ENCODE results near the gene SPSB1.

SPSB1 gene

GRCh38 chr1:9401080-9401453 is 108.4 kb downstream of the SPSB1 start:
- CTCF ChIA-PET, result interaction anchor here (1.5 kb wide), 1 partner anchor 112 kb away, joined by 3 read pairs; no protein-coding TSS in a partner anchor
- Mint-ChIP-seq H3K27ac (no peak overlapping the region), H3K36me3 (no peaks in the 10 kb centered on the region), H3K4me1 (peaks cover 12% of the 10 kb centered on the region), H3K27me3 (peaks cover 53% of the 10 kb centered on the region), H3K4me3 (no peak overlapping the region), H3K9me3 (no peaks in the 10 kb centered on the region)
- DNase-seq, result no peak

- H3K27ac Mint-ChIP-seq, result no peak overlapping the region
- peaks cover 47% of the 10 kb centered on the region for H3K27me3 Mint-ChIP-seq
- H3K4me1 Mint-ChIP-seq, result peaks cover 17% of the 10 kb centered on the region
- CTCF ChIA-PET, result no interaction called here
- no peaks in the 10 kb centered on the region for H3K9me3 Mint-ChIP-seq
- no peaks in the 10 kb centered on the region for H3K36me3 Mint-ChIP-seq
- DNase-seq, result no peak
- H3K4me3 Mint-ChIP-seq, result no peak overlapping the region
Observed at GRCh38 chr1:9402256-9402616, 109.5 kb downstream of the SPSB1 start.

- Mint-ChIP-seq H3K4me1 (peaks cover 17% of the 10 kb centered on the region), H3K9me3 (no peaks in the 10 kb centered on the region), H3K27me3 (peaks cover 46% of the 10 kb centered on the region), H3K4me3 (no peak overlapping the region), H3K27ac (no peak overlapping the region), H3K36me3 (no peaks in the 10 kb centered on the region)
- no peak for DNase-seq
- CTCF ChIA-PET, result no interaction called here
Observed at GRCh38 chr1:9402717-9403225, 110.1 kb downstream of the SPSB1 start.

GRCh38 chr1:9404117-9404914 is 111.6 kb downstream of the SPSB1 start:
- no peak overlapping the region for H3K4me3 Mint-ChIP-seq
- no peak overlapping the region for H3K27ac Mint-ChIP-seq
- no peaks in the 10 kb centered on the region for H3K9me3 Mint-ChIP-seq
- peaks cover 15% of the 10 kb centered on the region for H3K4me1 Mint-ChIP-seq
- peaks cover 38% of the 10 kb centered on the region for H3K27me3 Mint-ChIP-seq
- no peaks in the 10 kb centered on the region for H3K36me3 Mint-ChIP-seq
- CTCF ChIA-PET, result no interaction called here
- no peak for DNase-seq

GRCh38 chr1:9406111-9406510 is 113.4 kb downstream of the SPSB1 start:
- Mint-ChIP-seq H3K27me3 (peaks cover 35% of the 10 kb centered on the region), H3K27ac (no peak overlapping the region), H3K4me1 (peaks cover 10% of the 10 kb centered on the region), H3K36me3 (peaks cover 2% of the 10 kb centered on the region), H3K9me3 (peaks cover 3% of the 10 kb centered on the region), H3K4me3 (no peak overlapping the region)
- CTCF ChIA-PET, result interaction anchor here (0.6 kb wide), 1 partner anchor 154 kb away, joined by 3 read pairs; no protein-coding TSS in a partner anchor
- no peak for DNase-seq

- H3K27me3 Mint-ChIP-seq, result peaks cover 32% of the 10 kb centered on the region
- CTCF ChIA-PET, result interaction anchor here (0.7 kb wide), 1 partner anchor 121 kb away, joined by 4 read pairs; no protein-coding TSS in a partner anchor
- H3K4me1 Mint-ChIP-seq, result peaks cover 34% of the 10 kb centered on the region
- H3K9me3 Mint-ChIP-seq, result peaks cover 3% of the 10 kb centered on the region
- peak; percentile 43 for DNase-seq
- peak overlapping the region; percentile 71 for H3K27ac Mint-ChIP-seq
- peak overlapping the region; percentile 19 for H3K4me3 Mint-ChIP-seq
- H3K36me3 Mint-ChIP-seq, result peaks cover 3% of the 10 kb centered on the region
Observed at GRCh38 chr1:9410737-9411297, 118.1 kb downstream of the SPSB1 start.

GRCh38 chr1:9413071-9413876 is 120.6 kb downstream of the SPSB1 start:
- Mint-ChIP-seq H3K9me3 (peaks cover 3% of the 10 kb centered on the region), H3K27me3 (peaks cover 53% of the 10 kb centered on the region), H3K4me3 (no peak overlapping the region), H3K4me1 (peaks cover 49% of the 10 kb centered on the region), H3K36me3 (peaks cover 3% of the 10 kb centered on the region), H3K27ac (no peak overlapping the region)
- CTCF ChIA-PET, result interaction anchor here (0.5 to 1.4 kb wide), 4 partner anchors 8 to 179 kb away, joined by 3 to 5 read pairs (median 3); partner anchors contain the start of gene H6PD
- DNase-seq, result peak; percentile 63

- CTCF ChIA-PET, result interaction anchor here (1.4 kb wide), 1 partner anchor 11 kb away, joined by 3 read pairs; no protein-coding TSS in a partner anchor
- Mint-ChIP-seq H3K36me3 (peaks cover 3% of the 10 kb centered on the region), H3K27ac (no peak overlapping the region), H3K27me3 (peaks cover 54% of the 10 kb centered on the region), H3K4me1 (peaks cover 51% of the 10 kb centered on the region), H3K9me3 (peaks cover 3% of the 10 kb centered on the region), H3K4me3 (no peak overlapping the region)
- DNase-seq, result no peak
Observed at GRCh38 chr1:9413877-9414213, 121.2 kb downstream of the SPSB1 start.

- H3K27ac Mint-ChIP-seq, result no peak overlapping the region
- no peaks in the 10 kb centered on the region for H3K9me3 Mint-ChIP-seq
- no peak for DNase-seq
- CTCF ChIA-PET, result no interaction called here
- H3K4me3 Mint-ChIP-seq, result no peak overlapping the region
- peaks cover 62% of the 10 kb centered on the region for H3K4me1 Mint-ChIP-seq
- peaks cover 55% of the 10 kb centered on the region for H3K27me3 Mint-ChIP-seq
- H3K36me3 Mint-ChIP-seq, result no peaks in the 10 kb centered on the region
Observed at GRCh38 chr1:9416506-9416905, 123.8 kb downstream of the SPSB1 start.

GRCh38 chr1:9416918-9417500 is 124.3 kb downstream of the SPSB1 start:
- Mint-ChIP-seq H3K27me3 (peaks cover 53% of the 10 kb centered on the region), H3K4me3 (no peak overlapping the region), H3K27ac (no peak overlapping the region), H3K9me3 (no peaks in the 10 kb centered on the region), H3K4me1 (peaks cover 60% of the 10 kb centered on the region), H3K36me3 (no peaks in the 10 kb centered on the region)
- DNase-seq, result no peak
- CTCF ChIA-PET, result no interaction called here

GRCh38 chr1:9417695-9418094 is 125.0 kb downstream of the SPSB1 start:
- Mint-ChIP-seq H3K4me3 (no peak overlapping the region), H3K27ac (no peak overlapping the region), H3K27me3 (peaks cover 60% of the 10 kb centered on the region), H3K9me3 (no peaks in the 10 kb centered on the region), H3K4me1 (peaks cover 57% of the 10 kb centered on the region), H3K36me3 (no peaks in the 10 kb centered on the region)
- CTCF ChIA-PET, result no interaction called here
- DNase-seq, result peak; percentile 45

- Mint-ChIP-seq H3K27me3 (peaks cover 61% of the 10 kb centered on the region), H3K9me3 (no peaks in the 10 kb centered on the region), H3K4me1 (peaks cover 45% of the 10 kb centered on the region), H3K36me3 (no peaks in the 10 kb centered on the region), H3K27ac (no peak overlapping the region), H3K4me3 (no peak overlapping the region)
- no peak for DNase-seq
- CTCF ChIA-PET, result no interaction called here
Observed at GRCh38 chr1:9418851-9419250, 126.2 kb downstream of the SPSB1 start.

Measured in activated naive CD4-positive, alpha-beta T cell treated with anti-CD3 and anti-CD28 coated beads, Interleukin-2, amount 10 ng/mL, durations not matched to agents 7 days and 5 days (primary cell).